IMR-90 (cell line): Measurements from ENCODE around the gene CES2. TPM values are rescaled to one million over a fixed set of nuclear protein-coding genes. Genes with fewer than 3 reads are reported as not detected.

Source experiments
- ATAC-seq: fragments of 200-7000 bp; cut with Tn5 transposase; 2 replicates; pipeline ENCODE4 v1.9.1; 2020; ENCODE audit warnings: low read depth, mild to moderate bottlenecking, moderate library complexity
- BruUV-seq: library from RNA; stranded (reverse); fragments of 400-500 nt; replicated peaks from 2 replicates; lab custom pipeline; 2021; lab: Mats Ljungman, UMichigan
- CTCF ChIA-PET: fragments of 300-600 bp; formaldehyde crosslinking; extraction: SDS; loops from one replicate; lab custom pipeline; 2021; ENCODE audit warnings: antibody characterized with exemption; lab: Yijun Ruan, JAX
- POLR2A ChIA-PET: fragments of 300-600 bp; sonication (Branson Sonifier 250); formaldehyde crosslinking; loops from one replicate; lab custom pipeline; 2022; ENCODE audit warnings: antibody characterized with exemption; ENCODE audit not compliant: unreplicated experiment; lab: Charles Lee
- DNase-seq: peaks from one replicate; pipeline ENCODE4 v3.0.0; 2013
- H2AFZ ChIP-seq: replicated peaks from 2 replicates; pipeline ENCODE3; 2013; ENCODE audit warnings: low read length, mild to moderate bottlenecking; ENCODE audit not compliant: poor library complexity
- H2AK5ac ChIP-seq: 2 replicates; pipeline ENCODE4 v1.6.1; 2013; ENCODE audit warnings: low read depth, low read length, inconsistent platforms
- H2AK9ac ChIP-seq: replicated peaks from 2 replicates; pipeline ENCODE3; 2013; ENCODE audit warnings: mild to moderate bottlenecking, low read depth, low read length, moderate library complexity; ENCODE audit not compliant: poor library complexity
- H2BK120ac ChIP-seq: 2 replicates; pipeline ENCODE4 v1.6.1; 2013; ENCODE audit warnings: low read depth, low read length, inconsistent platforms
- H2BK15ac ChIP-seq: 3 replicates; pipeline ENCODE4 v1.6.1; 2013; ENCODE audit warnings: low read depth, low read length, inconsistent platforms
- H2BK20ac ChIP-seq: 2 replicates; pipeline ENCODE4 v1.6.1; 2013; ENCODE audit warnings: low read depth, mild to moderate bottlenecking, inconsistent platforms, low read length, moderate library complexity
- H2BK5ac ChIP-seq: 2 replicates; pipeline ENCODE4 v1.6.1; 2013; ENCODE audit warnings: mild to moderate bottlenecking, low read depth, low read length, inconsistent platforms; ENCODE audit not compliant: poor library complexity, severe bottlenecking
- H3K14ac ChIP-seq: replicated peaks from 2 replicates; pipeline ENCODE4 v1.6.1; 2013; ENCODE audit warnings: low read depth, low read length, inconsistent platforms
- H3K18ac ChIP-seq: 2 replicates; pipeline ENCODE4 v1.6.1; 2013; ENCODE audit warnings: low read depth, low read length, control low read depth
- H3K23ac ChIP-seq: 2 replicates; pipeline ENCODE4 v1.6.1; 2013; ENCODE audit warnings: low read depth, low read length, inconsistent platforms
- H3K27ac ChIP-seq: 2 replicates; pipeline ENCODE4 v1.5.1; 2013; ENCODE audit warnings: mild to moderate bottlenecking, control low read depth, low read length; ENCODE audit not compliant: insufficient read depth
- H3K27me3 ChIP-seq: 2 replicates; pipeline ENCODE4 v1.6.1; 2013; ENCODE audit warnings: low read length; ENCODE audit not compliant: control insufficient read depth, insufficient read depth
- H3K36me3 ChIP-seq: 2 replicates; pipeline ENCODE4 v1.6.1; 2013; ENCODE audit warnings: low read length, mixed read lengths; ENCODE audit not compliant: control insufficient read depth, insufficient read depth
- H3K4ac ChIP-seq: 2 replicates; pipeline ENCODE4 v1.6.1; 2013; ENCODE audit warnings: low read depth, low read length, inconsistent platforms
- H3K4me1 ChIP-seq: 2 replicates; pipeline ENCODE4 v1.6.1; 2013; ENCODE audit warnings: low read length, mixed read lengths; ENCODE audit not compliant: control insufficient read depth, insufficient read depth
- H3K4me2 ChIP-seq: 2 replicates; pipeline ENCODE4 v1.6.1; 2013; ENCODE audit warnings: low read depth, mild to moderate bottlenecking, control low read depth, low read length, moderate library complexity
- H3K4me3 ChIP-seq: 2 replicates; pipeline ENCODE4 v1.5.1; 2013; ENCODE audit warnings: low read depth, mild to moderate bottlenecking, control low read depth, low read length, moderate library complexity; ENCODE audit not compliant: insufficient read depth
- H3K56ac ChIP-seq: 2 replicates; pipeline ENCODE4 v1.6.1; 2013; ENCODE audit warnings: low read length, inconsistent platforms; ENCODE audit not compliant: insufficient read depth; ENCODE audit errors: extremely low read depth
- H3K79me1 ChIP-seq, 2 experiments: 2 replicates each; pipeline ENCODE4 v1.6.1; 2013; ENCODE audit warnings: low read length in 2 of 2, inconsistent platforms in 1 of 2, low read depth in 1 of 2
- H3K9ac ChIP-seq: 2 replicates; pipeline ENCODE4 v1.6.1; 2013; ENCODE audit warnings: low read depth, low read length, control low read depth
- H3K9me1 ChIP-seq: 2 replicates; pipeline ENCODE4 v1.6.1; 2013; ENCODE audit warnings: low read length, inconsistent platforms; ENCODE audit not compliant: insufficient read depth
- H3K9me3 ChIP-seq: 2 replicates; pipeline ENCODE4 v1.6.1; 2013; ENCODE audit warnings: low read length; ENCODE audit not compliant: control insufficient read depth, insufficient read depth
- H4K20me1 ChIP-seq: 2 replicates; pipeline ENCODE4 v1.6.1; 2013; ENCODE audit warnings: low read length, inconsistent platforms; ENCODE audit not compliant: insufficient read depth
- H4K5ac ChIP-seq: 2 replicates; pipeline ENCODE4 v1.6.1; 2013; ENCODE audit warnings: mild to moderate bottlenecking, low read depth, low read length, control low read depth
- H4K8ac ChIP-seq, 2 experiments: 2 replicates each; pipeline ENCODE4 v1.6.1; 2013; ENCODE audit warnings: low read depth in 2 of 2, low read length in 2 of 2, control low read depth in 1 of 2, inconsistent platforms in 1 of 2
- H4K91ac ChIP-seq: 2 replicates; pipeline ENCODE4 v1.6.1; 2013; ENCODE audit warnings: low read depth, low read length, inconsistent platforms; ENCODE audit not compliant: insufficient read depth
- BHLHE40 ChIP-seq: fragments of 150-350 bp; IDR thresholded peaks from 2 replicates; pipeline ENCODE4 v1.6.1; 2016; ENCODE audit warnings: mild to moderate bottlenecking, low read depth, low read length
- CEBPB ChIP-seq: IDR thresholded peaks from 2 replicates; pipeline ENCODE4 v1.6.1; 2012; ENCODE audit warnings: low read depth, low read length, improper control_type of control experiment
- CHD1 ChIP-seq: IDR thresholded peaks from 2 replicates; pipeline ENCODE4 v1.6.1; 2012; ENCODE audit warnings: low read depth, low read length, improper control_type of control experiment
- ELK1 ChIP-seq: fragments of 150-350 bp; IDR thresholded peaks from 2 replicates; pipeline ENCODE4 v1.6.1; 2016; ENCODE audit warnings: low read depth, mild to moderate bottlenecking, low read length, moderate library complexity, borderline replicate concordance
- FOS ChIP-seq: fragments of 150-350 bp; IDR thresholded peaks from 2 replicates; pipeline ENCODE4 v1.6.1; 2016; ENCODE audit warnings: low read depth, low read length
- MAFK ChIP-seq: IDR thresholded peaks from 2 replicates; pipeline ENCODE4 v1.6.1; 2012; ENCODE audit warnings: low read depth, low read length, improper control_type of control experiment
- MAZ ChIP-seq: IDR thresholded peaks from 2 replicates; pipeline ENCODE4 v1.6.1; 2012; ENCODE audit warnings: low read depth, mild to moderate bottlenecking, low read length, improper control_type of control experiment, moderate library complexity, borderline replicate concordance
- MXI1 ChIP-seq: IDR thresholded peaks from 2 replicates; pipeline ENCODE4 v1.6.1; 2012; ENCODE audit warnings: low read depth, mild to moderate bottlenecking, low read length, moderate library complexity, borderline replicate concordance
- NFE2L2 ChIP-seq: fragments of 150-350 bp; IDR thresholded peaks from 2 replicates; pipeline ENCODE4 v1.6.1; 2016; ENCODE audit warnings: low read depth, mild to moderate bottlenecking, low read length
- RAD21 ChIP-seq: IDR thresholded peaks from 2 replicates; pipeline ENCODE4 v1.6.1; 2012; ENCODE audit warnings: low read length, improper control_type of control experiment
- RFX5 ChIP-seq: IDR thresholded peaks from 2 replicates; pipeline ENCODE4 v1.8.0; 2012; ENCODE audit warnings: low read depth, mild to moderate bottlenecking, low read length, moderate library complexity
- SMC3 ChIP-seq: fragments of 150-350 bp; IDR thresholded peaks from 2 replicates; pipeline ENCODE4 v1.6.1; 2016; ENCODE audit warnings: low read depth, mild to moderate bottlenecking, antibody characterized with exemption, low read length, moderate library complexity
- WGBS, 2 experiments: methylation state at CpG; one replicate each; pipeline versions ENCODE4 v1.1.5 to v1.1.7; 2013; ENCODE audit warnings: missing lambda C conversion rate in 2 of 2; ENCODE audit not compliant: insufficient read length in 1 of 2; ENCODE audit errors: extremely low coverage in 2 of 2; 5-methylcytosine and 5-hydroxymethylcytosine counted together
- dilution Hi-C: fragments of 300-500 bp; cut with HindIII; formaldehyde crosslinking; loops from one replicate; pipeline ENCODE4 v1.14.3; 2018; ENCODE audit warnings: low sequenced_read_pairs; ENCODE audit not compliant: unreplicated experiment
- in situ Hi-C: fragments of 300-500 bp; cut with MboI; formaldehyde crosslinking; loops from 3 replicates; pipeline ENCODE4 v1.14.3; 2019; ENCODE audit warnings: low sequenced_read_pairs, inconsistent platforms, mixed read lengths
- intact Hi-C: fragments of 100-400 bp; cut with micrococcal nuclease; formaldehyde crosslinking; loops from 2 replicates; pipeline ENCODE4 v1.10.0; 2022
- polyA plus RNA-seq, 3 experiments: library from polyadenylated mRNA; depleted of rRNA; stranded (reverse); fragments of >200 nt; gene quantifications; 2 replicates each; pipeline ENCODE4 v1.2.3, GENCODE V29; 2012; ENCODE audit warnings: low replicate concordance in 1 of 3
- total RNA-seq: library from RNA; depleted of rRNA; stranded (reverse); fragments of >200 nt; gene quantifications from 2 replicates; pipeline ENCODE4 v1.2.3, GENCODE V29; 2012
- TF ChIP-seq, protein P1 (sequence below): conservative IDR thresholded peaks from 2 replicates; pipeline ENCODE4 v1.5.1; 2012; ENCODE audit warnings: mild to moderate bottlenecking, low read depth, low read length, improper control_type of control experiment
- TF ChIP-seq, protein P2 (sequence below): fragments of 150-350 bp; IDR thresholded peaks from 2 replicates; pipeline ENCODE4 v1.6.1; 2017; ENCODE audit warnings: mild to moderate bottlenecking, antibody characterized with exemption, low read length, low read depth

Gene CES2
- total and polyA plus RNA-seq, 2 of the 4 experiments (the other 2 are of a cell fraction): 15.1 to 23.2 TPM

GRCh38 chr16:66900721-66901441 lies 34.4 kb upstream of the CES2 start:
- H2BK120ac ChIP-seq: peak overlapping the region; percentile 92
- DNase-seq (no peak), ATAC-seq (0 out of 2 replicates have a peak, but pooled peaks have one; percentile 12)
- H4K5ac ChIP-seq: peak overlapping the region; percentile 90
- ChIA-PET POLR2A (interaction anchor here (0.5 kb wide), 1 partner anchor 18 kb away, joined by 3 read pairs; no protein-coding TSS in a partner anchor), CTCF (interaction anchor here (1.6 kb wide), 1 partner anchor 28 kb away, joined by 3 read pairs; no protein-coding TSS in a partner anchor)
- H4K8ac ChIP-seq: peak overlapping the region; percentile 48 to 86; a peak in 2 of 4 replicates
- no peak overlapping the region for H3K4me3 ChIP-seq
- dilution Hi-C loops: no loop called here
- peak overlapping the region; percentile 69; the same call in 1 of the 2 replicates for H3K23ac ChIP-seq
- H3K14ac ChIP-seq: peak overlapping the region; percentile 93
- H3K56ac ChIP-seq: peak overlapping the region; percentile 41; the same call in 1 of the 2 replicates
- H3K27me3 ChIP-seq: no peaks in the 10 kb centered on the region
- H4K91ac ChIP-seq: peak overlapping the region; percentile 90
- H3K36me3 ChIP-seq: no peaks in the 10 kb centered on the region
- peak overlapping the region; percentile 97; the same call in 2 of the 3 replicates for H2BK15ac ChIP-seq
- peak overlapping the region; percentile 61 for H2AFZ ChIP-seq
- no peaks in the 10 kb centered on the region for H3K9me3 ChIP-seq
- no peak overlapping the region for H3K9ac ChIP-seq
- intact Hi-C loops: no loop called here
- H3K27ac ChIP-seq: peak overlapping the region; percentile 95
- no CpG with 5 or more reads among the region's 7 CpGs for WGBS, 2 experiments
- H3K4ac ChIP-seq: peak overlapping the region; percentile 90
- BruUV-seq: no TSS peak
- H3K18ac ChIP-seq: peak overlapping the region; percentile 62
- no peak overlapping the region for H3K4me2 ChIP-seq
- H4K20me1 ChIP-seq: no peaks in the 10 kb centered on the region
- peaks cover 0 to 10% of the 10 kb centered on the region in 2 experiments; a peak in 2 of 4 replicates for H3K79me1 ChIP-seq
- H2AK9ac ChIP-seq: peak overlapping the region; percentile 76
- H3K4me1 ChIP-seq: peaks cover 48% of the 10 kb centered on the region
- peak overlapping the region; percentile 89 for H2AK5ac ChIP-seq
- peaks cover 48% of the 10 kb centered on the region for H3K9me1 ChIP-seq
- peak overlapping the region; percentile 94 for H2BK20ac ChIP-seq
- in situ Hi-C loops: no loop called here
- peak overlapping the region; percentile 52 for H2BK5ac ChIP-seq
- no peak for TF ChIP-seq MAZ
- TF ChIP-seq, protein P1, sequence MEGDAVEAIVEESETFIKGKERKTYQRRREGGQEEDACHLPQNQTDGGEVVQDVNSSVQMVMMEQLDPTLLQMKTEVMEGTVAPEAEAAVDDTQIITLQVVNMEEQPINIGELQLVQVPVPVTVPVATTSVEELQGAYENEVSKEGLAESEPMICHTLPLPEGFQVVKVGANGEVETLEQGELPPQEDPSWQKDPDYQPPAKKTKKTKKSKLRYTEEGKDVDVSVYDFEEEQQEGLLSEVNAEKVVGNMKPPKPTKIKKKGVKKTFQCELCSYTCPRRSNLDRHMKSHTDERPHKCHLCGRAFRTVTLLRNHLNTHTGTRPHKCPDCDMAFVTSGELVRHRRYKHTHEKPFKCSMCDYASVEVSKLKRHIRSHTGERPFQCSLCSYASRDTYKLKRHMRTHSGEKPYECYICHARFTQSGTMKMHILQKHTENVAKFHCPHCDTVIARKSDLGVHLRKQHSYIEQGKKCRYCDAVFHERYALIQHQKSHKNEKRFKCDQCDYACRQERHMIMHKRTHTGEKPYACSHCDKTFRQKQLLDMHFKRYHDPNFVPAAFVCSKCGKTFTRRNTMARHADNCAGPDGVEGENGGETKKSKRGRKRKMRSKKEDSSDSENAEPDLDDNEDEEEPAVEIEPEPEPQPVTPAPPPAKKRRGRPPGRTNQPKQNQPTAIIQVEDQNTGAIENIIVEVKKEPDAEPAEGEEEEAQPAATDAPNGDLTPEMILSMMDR: no peak
- TF ChIP-seq NFE2L2: no peak
- no peak for TF ChIP-seq RFX5
- TF ChIP-seq, protein P2, sequence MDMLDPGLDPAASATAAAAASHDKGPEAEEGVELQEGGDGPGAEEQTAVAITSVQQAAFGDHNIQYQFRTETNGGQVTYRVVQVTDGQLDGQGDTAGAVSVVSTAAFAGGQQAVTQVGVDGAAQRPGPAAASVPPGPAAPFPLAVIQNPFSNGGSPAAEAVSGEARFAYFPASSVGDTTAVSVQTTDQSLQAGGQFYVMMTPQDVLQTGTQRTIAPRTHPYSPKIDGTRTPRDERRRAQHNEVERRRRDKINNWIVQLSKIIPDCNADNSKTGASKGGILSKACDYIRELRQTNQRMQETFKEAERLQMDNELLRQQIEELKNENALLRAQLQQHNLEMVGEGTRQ: no peak
- TF ChIP-seq MAFK: no peak
- TF ChIP-seq CHD1: no peak
- TF ChIP-seq MXI1: no peak
- no peak for TF ChIP-seq ELK1
- TF ChIP-seq BHLHE40: no peak
- no peak for TF ChIP-seq CEBPB
- no peak for TF ChIP-seq RAD21
- no peak for TF ChIP-seq FOS
- no peak for TF ChIP-seq SMC3
